CD14-positive monocyte (primary cell): Measurements from ENCODE around the gene CDC14B. TPM values are rescaled to one million over a fixed set of nuclear protein-coding genes. Genes with fewer than 3 reads are reported as not detected.

Experiments used
- DNase-seq, 3 donors: peaks; one replicate each; pipeline ENCODE4 v3.0.0-alpha.2; 2011 to 2022
- H2AFZ ChIP-seq: 2 replicates; pipeline ENCODE4 v1.6.0; 2012; ENCODE audit warnings: mild to moderate bottlenecking, low read depth, low read length, inconsistent platforms; ENCODE audit not compliant: insufficient read depth, poor library complexity, severe bottlenecking
- H3K27ac ChIP-seq, 2 donors: 1 replicate in 1 of 2; 2 replicates in 1 of 2; pipeline ENCODE4 v1.5.1; 2012 to 2013; ENCODE audit warnings: low read length in 2 of 2, control low read depth in 1 of 2, inconsistent platforms in 1 of 2, low read depth in 1 of 2, mild to moderate bottlenecking in 1 of 2
- H3K27me3 ChIP-seq, 2 donors: one replicate each; pipeline versions ENCODE4 v1.6.0 to v1.6.1; 2011 to 2013; ENCODE audit warnings: low read length in 2 of 2; ENCODE audit not compliant: control insufficient read depth in 2 of 2, insufficient read depth in 2 of 2
- H3K36me3 ChIP-seq, 2 donors: replicated peaks in 1 of 2; 1 replicate in 1 of 2; 2 replicates in 1 of 2; pipeline versions ENCODE4 v1.5.1 to v1.6.1; 2012 to 2013; ENCODE audit warnings: low read length in 2 of 2, control low read depth in 1 of 2, inconsistent platforms in 1 of 2, mild to moderate bottlenecking in 1 of 2; ENCODE audit not compliant: insufficient read depth in 2 of 2, control insufficient read depth in 1 of 2
- H3K4me1 ChIP-seq, 2 donors: 1 replicate in 1 of 2; 2 replicates in 1 of 2; pipeline versions ENCODE4 v1.5.1 to v1.6.1; 2012 to 2013; ENCODE audit warnings: low read length in 2 of 2, control low read depth in 1 of 2, inconsistent platforms in 1 of 2, mild to moderate bottlenecking in 1 of 2, moderate library complexity in 1 of 2; ENCODE audit not compliant: insufficient read depth in 2 of 2, control insufficient read depth in 1 of 2
- H3K4me2 ChIP-seq: replicated peaks from 2 replicates; pipeline ENCODE3; 2012; ENCODE audit warnings: low read length, moderate library complexity, mild to moderate bottlenecking; ENCODE audit not compliant: poor library complexity, severe bottlenecking; ENCODE audit errors: extremely low read depth
- H3K4me3 ChIP-seq, 3 experiments: fragments of 200-600 bp in 1 of 3; sonication (generic) in 1 of 3; replicated peaks in 1 of 3; 1 replicate in 2 of 3; 2 replicates in 1 of 3; pipeline ENCODE4 v1.5.1; 2011 to 2013; ENCODE audit warnings: low read length in 3 of 3, mild to moderate bottlenecking in 3 of 3, control low read depth in 2 of 3, low read depth in 2 of 3, inconsistent platforms in 1 of 3, moderate library complexity in 1 of 3
- H3K79me2 ChIP-seq: 2 replicates; pipeline ENCODE4 v1.6.0; 2012; ENCODE audit warnings: mild to moderate bottlenecking, control low read depth, inconsistent platforms, low read length, moderate library complexity; ENCODE audit not compliant: insufficient read depth
- H3K9ac ChIP-seq: 2 replicates; pipeline ENCODE4 v1.6.0; 2017; ENCODE audit warnings: low read length, mild to moderate bottlenecking; ENCODE audit not compliant: insufficient read depth, poor library complexity, severe bottlenecking
- H3K9me3 ChIP-seq, 2 donors: replicated peaks in 1 of 2; 1 replicate in 1 of 2; 2 replicates in 1 of 2; pipeline versions ENCODE4 v1.5.1 to v1.6.1; 2012 to 2013; ENCODE audit warnings: low read length in 2 of 2, control low read depth in 1 of 2; ENCODE audit not compliant: control insufficient read depth in 1 of 2, insufficient read depth in 1 of 2
- H4K20me1 ChIP-seq: 2 replicates; pipeline ENCODE4 v1.6.0; 2012; ENCODE audit warnings: mild to moderate bottlenecking, low read length, control low read depth, moderate library complexity; ENCODE audit not compliant: insufficient read depth
- H3K27ac Mint-ChIP-seq, 7 donors: one replicate each; pipeline ENCODE4 v1.8.0; 2020; ENCODE audit warnings: mild to moderate bottlenecking in 7 of 7, mixed read lengths in 7 of 7, moderate library complexity in 6 of 7, inconsistent platforms in 2 of 7
- H3K27me3 Mint-ChIP-seq, 3 donors: one replicate each; pipeline ENCODE4 v1.8.0; 2021 to 2022; ENCODE audit warnings: low read depth in 3 of 3, mild to moderate bottlenecking in 3 of 3, mixed read lengths in 3 of 3, moderate library complexity in 3 of 3, inconsistent platforms in 1 of 3
- H3K36me3 Mint-ChIP-seq, 2 donors: one replicate each; pipeline ENCODE4 v1.8.0; 2020; ENCODE audit warnings: mixed read lengths in 2 of 2, inconsistent platforms in 1 of 2, mild to moderate bottlenecking in 1 of 2
- H3K4me1 Mint-ChIP-seq: one replicate; pipeline ENCODE4 v1.8.0; 2020; ENCODE audit warnings: mild to moderate bottlenecking, mixed read lengths
- H3K4me3 Mint-ChIP-seq, 2 donors: one replicate each; pipeline ENCODE4 v1.8.0; 2020; ENCODE audit warnings: mild to moderate bottlenecking in 2 of 2, mixed read lengths in 2 of 2, moderate library complexity in 1 of 2
- H3K9me3 Mint-ChIP-seq, 7 donors: one replicate each; pipeline ENCODE4 v1.8.0; 2020 to 2022; ENCODE audit warnings: mixed read lengths in 7 of 7, mild to moderate bottlenecking in 6 of 7, moderate library complexity in 6 of 7, inconsistent platforms in 2 of 7
- WGBS: methylation state at CpG from one replicate; pipeline ENCODE4 v1.1.5; 2013; ENCODE audit warnings: missing lambda C conversion rate; ENCODE audit not compliant: insufficient coverage; 5-methylcytosine and 5-hydroxymethylcytosine counted together
- intact Hi-C, 2 donors: fragments of 100-400 bp; cut with micrococcal nuclease; formaldehyde crosslinking; loops; one replicate each; pipeline versions ENCODE4 v1.15.0 to v1.15.1; 2023
- polyA plus RNA-seq, 3 donors: library from polyadenylated mRNA; depleted of rRNA in 1 of 3; unstranded in 2 of 3; stranded (reverse) in 1 of 3; fragments of 300-500 nt in 2 of 3; fragments of >200 nt in 1 of 3; fragmentation: Illumina TruSeq in 2 of 3; gene quantifications; 1 replicate in 2 of 3; 2 replicates in 1 of 3; pipeline ENCODE4 v1.2.3, GENCODE V29; 2012 to 2021
- TF ChIP-seq, protein P1 (sequence below): fragments of 200-600 bp; IDR thresholded peaks from one replicate; pipeline ENCODE4 v1.8.0; 2022; ENCODE audit warnings: antibody characterized with exemption, mild to moderate bottlenecking

CDC14B gene
- polyA plus RNA-seq, 3 donors, result 0.03 to 0.47 (median 0.44) TPM

DNA sequence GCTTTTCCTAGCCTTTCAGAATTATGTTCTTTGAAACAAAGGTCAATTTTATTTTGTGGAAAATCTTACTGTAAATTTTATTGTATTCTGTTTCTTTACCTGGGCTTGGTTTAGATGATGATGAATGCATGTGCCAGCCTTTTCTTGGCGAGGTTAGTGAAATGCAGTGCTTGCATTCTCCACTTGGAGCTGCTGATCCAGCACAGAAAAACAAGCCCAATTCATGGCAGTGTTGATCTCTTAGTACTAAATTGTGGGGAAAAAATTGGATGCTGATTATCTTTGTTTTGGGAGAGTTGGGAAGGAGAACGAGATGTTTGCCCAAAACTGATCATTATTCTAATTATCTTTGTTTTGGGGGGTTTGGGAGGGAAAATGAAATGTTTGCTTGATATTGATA lies 166.0 kb downstream of the CDC14B start:
- Histone ChIP-seq H3K79me2 (no peaks in the 10 kb centered on the region), H3K4me2 (no peak overlapping the region), H2AFZ (no peak overlapping the region), H3K4me3 (no peak overlapping the region), H3K9me3 (no peaks in the 10 kb centered on the region), H3K9ac (no peak overlapping the region), H3K4me1 (peaks cover 14 to 20% of the 10 kb centered on the region in 2 donors), H3K27ac (no peak overlapping the region), H3K36me3 (no peaks in the 10 kb centered on the region), H4K20me1 (no peaks in the 10 kb centered on the region), H3K27me3 (peaks cover 22 to 34% of the 10 kb centered on the region in 2 donors)
- TF ChIP-seq, protein P1, sequence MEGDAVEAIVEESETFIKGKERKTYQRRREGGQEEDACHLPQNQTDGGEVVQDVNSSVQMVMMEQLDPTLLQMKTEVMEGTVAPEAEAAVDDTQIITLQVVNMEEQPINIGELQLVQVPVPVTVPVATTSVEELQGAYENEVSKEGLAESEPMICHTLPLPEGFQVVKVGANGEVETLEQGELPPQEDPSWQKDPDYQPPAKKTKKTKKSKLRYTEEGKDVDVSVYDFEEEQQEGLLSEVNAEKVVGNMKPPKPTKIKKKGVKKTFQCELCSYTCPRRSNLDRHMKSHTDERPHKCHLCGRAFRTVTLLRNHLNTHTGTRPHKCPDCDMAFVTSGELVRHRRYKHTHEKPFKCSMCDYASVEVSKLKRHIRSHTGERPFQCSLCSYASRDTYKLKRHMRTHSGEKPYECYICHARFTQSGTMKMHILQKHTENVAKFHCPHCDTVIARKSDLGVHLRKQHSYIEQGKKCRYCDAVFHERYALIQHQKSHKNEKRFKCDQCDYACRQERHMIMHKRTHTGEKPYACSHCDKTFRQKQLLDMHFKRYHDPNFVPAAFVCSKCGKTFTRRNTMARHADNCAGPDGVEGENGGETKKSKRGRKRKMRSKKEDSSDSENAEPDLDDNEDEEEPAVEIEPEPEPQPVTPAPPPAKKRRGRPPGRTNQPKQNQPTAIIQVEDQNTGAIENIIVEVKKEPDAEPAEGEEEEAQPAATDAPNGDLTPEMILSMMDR, result no peak
- no peak for DNase-seq
- peaks cover 31 to 58% (median 49%) of the 10 kb centered on the region in 3 donors for H3K27me3 Mint-ChIP-seq
- peaks cover 0 to 9% (median 3%) of the 10 kb centered on the region in 7 donors for H3K9me3 Mint-ChIP-seq
- H3K4me1 Mint-ChIP-seq, result peaks cover 14% of the 10 kb centered on the region
- no peak overlapping the region for H3K4me3 Mint-ChIP-seq
- 100% methylated on average over 1 of the region's 2 CpGs for WGBS
- intact Hi-C loops, result loop anchor here (5.0 kb wide), 2 partner anchors 36 to 204 kb away; partner anchors contain the start of genes ZNF367 (in 2 of the 2) and PRXL2C (in 1 of the 2)
- no peak overlapping the region for H3K27ac Mint-ChIP-seq
- peaks cover 3% of the 10 kb centered on the region in 2 donors for H3K36me3 Mint-ChIP-seq

- WGBS, result under 1% methylated on average over 55 of the region's 63 CpGs
- intact Hi-C loops, result loop anchor here (5.0 kb wide), 2 partner anchors 34 to 206 kb away; partner anchors contain the start of genes ZNF367 (in 2 of the 2) and PRXL2C (in 1 of the 2)
- peak overlapping the region; percentile 89 for H2AFZ ChIP-seq
- H3K9me3 Mint-ChIP-seq, result peaks cover 0 to 9% (median 3%) of the 10 kb centered on the region in 7 donors
- peak overlapping the region; percentile 46 for H3K9ac ChIP-seq
- no peaks in the 10 kb centered on the region for H4K20me1 ChIP-seq
- DNase-seq, result peak in 2 of 3 donors; percentile 8 to 21
- no peaks in the 10 kb centered on the region for H3K79me2 ChIP-seq
- peak overlapping the region; percentile 86 for H3K4me2 ChIP-seq
- no peaks in the 10 kb centered on the region for H3K36me3 ChIP-seq
- H3K4me3 Mint-ChIP-seq, result peak overlapping the region; percentile 86 to 92
- H3K27ac ChIP-seq, result no peak overlapping the region
- H3K27me3 ChIP-seq, result peaks cover 31 to 45% of the 10 kb centered on the region in 2 donors
- peaks cover 14 to 20% of the 10 kb centered on the region in 2 donors for H3K4me1 ChIP-seq
- H3K27me3 Mint-ChIP-seq, result peaks cover 45 to 70% (median 59%) of the 10 kb centered on the region in 3 donors
- TF ChIP-seq, protein P1, result no peak
- H3K9me3 ChIP-seq, result no peaks in the 10 kb centered on the region
- H3K4me3 ChIP-seq, result peak overlapping the region; percentile 28 to 75 (median 50)
- peaks cover 3% of the 10 kb centered on the region in 2 donors for H3K36me3 Mint-ChIP-seq
- peak overlapping the region in 6 of 7 donors; percentile 10 to 68 (median 50) for H3K27ac Mint-ChIP-seq
- peaks cover 14% of the 10 kb centered on the region for H3K4me1 Mint-ChIP-seq
These were observed 168.8 kb downstream of the CDC14B start for GRCh38 chr9:96450613-96451528.

Other genes with a start within 250 kb of the CDC14B start
- 10 to 100 TPM; 14.8 to 27.4 (median 20.0) TPM for gene SLC35D2, start 236.1 kb downstream of the CDC14B start, polyA plus RNA-seq
- gene ZNF367, start 201.5 kb downstream of the CDC14B start, polyA plus RNA-seq, result under 1 TPM in 2 of 3 donors, not detected in 1; 0.08 to 0.21 TPM
- gene HABP4, start 169.7 kb downstream of the CDC14B start, polyA plus RNA-seq, result under 1 TPM; 0.54 to 0.97 (median 0.68) TPM
- 10 to 100 TPM in 1 of 3 donors, 1 to 10 TPM in 2; 9.2 to 14.6 (median 9.3) TPM for gene PRXL2C, start 35.5 kb upstream of the CDC14B start, polyA plus RNA-seq
- gene ZNF510, start 158.2 kb upstream of the CDC14B start, polyA plus RNA-seq, result 1 to 10 TPM; 1.3 to 4.9 (median 1.5) TPM
- gene ZNF782, start 234.7 kb upstream of the CDC14B start, polyA plus RNA-seq, result 1 to 10 TPM; 1.1 to 1.3 (median 1.1) TPM